ENCODE measurements around the gene NUDC.

The NUDC gene

DNA sequence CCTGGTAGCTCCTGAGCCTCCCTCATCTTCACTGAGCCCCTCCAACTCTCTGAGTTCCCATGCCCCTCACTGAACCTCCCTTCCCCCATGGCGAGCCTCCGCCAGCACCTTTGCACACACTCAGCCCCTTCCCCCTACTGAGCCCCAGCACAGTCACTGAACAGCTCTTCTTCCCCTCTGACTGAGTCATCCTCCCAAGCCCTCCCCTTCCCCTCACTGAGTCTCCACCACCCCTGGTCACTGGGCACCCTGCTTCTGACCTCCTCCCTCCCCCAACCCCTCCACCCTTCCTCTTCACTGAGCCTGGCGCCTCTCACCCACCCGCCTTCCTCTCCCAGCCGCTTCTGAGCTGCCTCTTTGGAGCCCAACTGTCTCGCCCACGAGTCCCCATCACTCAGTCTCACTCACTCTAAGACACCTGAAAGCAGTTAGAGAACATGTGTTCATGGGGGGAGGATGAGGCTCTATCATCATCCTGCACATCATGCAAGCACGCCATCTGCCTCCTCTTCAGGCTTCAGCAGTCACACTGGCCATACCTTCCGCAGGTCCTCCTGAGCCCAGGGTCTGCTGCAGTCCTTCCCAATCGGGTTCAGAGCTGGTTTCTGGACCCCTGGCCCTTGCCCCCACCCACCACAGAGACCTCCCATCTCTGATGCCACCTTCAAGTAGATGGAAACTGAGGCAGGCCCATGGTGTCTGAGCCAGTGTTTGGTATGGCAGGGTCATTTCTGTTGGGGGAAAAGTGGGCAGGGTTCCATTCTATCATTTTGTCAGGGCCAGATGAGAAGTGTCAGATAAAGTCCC lies 70.0 kb downstream of the NUDC start:
- DNase-seq: peak; percentile 44

GRCh38 chr1:26993237-26994019 lies 71.9 kb downstream of the NUDC start, which contains the start of gene TRNP1:
Gene TRNP1 (plus strand): TSS chr1:26993692. CDS start chr1:26993787, 95 bp downstream.
- DNase-seq: peak; percentile 59

GRCh38 chr1:26994020-26994786 lies 72.7 kb downstream of the NUDC start:
- DNase-seq: no peak

- DNase-seq: no peak
Observed at GRCh38 chr1:26994787-26995517, 73.4 kb downstream of the NUDC start.

DNA sequence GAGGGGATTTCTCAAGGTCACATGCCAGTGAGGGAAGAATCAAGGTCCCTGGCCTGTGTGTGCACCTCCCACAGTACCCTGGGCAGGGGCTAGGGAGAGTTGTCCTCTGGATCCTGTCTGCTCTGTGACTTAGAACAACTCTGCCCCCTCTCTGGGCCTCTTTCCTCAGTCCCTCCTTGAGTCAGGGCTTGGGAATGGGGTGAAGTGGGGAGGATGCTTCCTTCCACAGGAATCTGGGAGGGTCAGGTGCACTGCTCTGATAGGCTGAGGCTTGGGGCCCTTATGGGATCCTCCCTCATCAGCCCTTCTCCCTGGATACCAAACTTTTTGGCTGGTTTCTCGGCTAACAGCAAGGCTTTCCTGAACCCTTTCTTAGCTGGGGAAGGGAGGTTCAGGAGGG lies 74.5 kb downstream of the NUDC start:
- DNase-seq: no peak
